ENCODE measurements around the gene A4GALT.

The A4GALT gene

GRCh38 chr22:42651134-42651533, 69.5 kb downstream of the A4GALT start:
- no peak for DNase-seq (ENCODE audit: extremely low read depth, low read depth)
- no peak for TF ChIP-seq CTCF (IDR thresholded peaks at IDR 0.05; ENCODE audit: low read depth, low read length)

- no peak for TF ChIP-seq CTCF (IDR thresholded peaks at IDR 0.05; ENCODE audit: low read depth, low read length)
- peak; percentile 54 for DNase-seq (ENCODE audit: extremely low read depth, low read depth)
Observed at GRCh38 chr22:42649246-42650099, 71.2 kb downstream of the A4GALT start, which contains the start of gene CYB5R3. CYB5R3 (minus strand) TSS chr22:42649392; CDS start chr22:42649315, 77 bp downstream.

GRCh38 chr22:42648368-42649245, 72.1 kb downstream of the A4GALT start:
- DNase-seq (ENCODE audit: extremely low read depth, low read depth) = no peak
- no peak for TF ChIP-seq CTCF (IDR thresholded peaks at IDR 0.05; ENCODE audit: low read depth, low read length)

GRCh38 chr22:42648017-42648367, 72.7 kb downstream of the A4GALT start:
- no peak for DNase-seq (ENCODE audit: extremely low read depth, low read depth)
- no peak for TF ChIP-seq CTCF (IDR thresholded peaks at IDR 0.05; ENCODE audit: low read depth, low read length)

- no peak for DNase-seq (ENCODE audit: extremely low read depth, low read depth)
- no peak for TF ChIP-seq CTCF (IDR thresholded peaks at IDR 0.05; ENCODE audit: low read depth, low read length)
Observed at GRCh38 chr22:42646569-42647525, 73.8 kb downstream of the A4GALT start.

GRCh38 chr22:42645938-42646568, 74.6 kb downstream of the A4GALT start:
- DNase-seq (ENCODE audit: extremely low read depth, low read depth) = no peak
- no peak for TF ChIP-seq CTCF (IDR thresholded peaks at IDR 0.05; ENCODE audit: low read depth, low read length)
